Naive thymus-derived CD8-positive, alpha-beta T cell (primary cell): ENCODE measurements around the gene GDPD4. TPM values are rescaled to one million over a fixed set of nuclear protein-coding genes. Genes with fewer than 3 reads are reported as not detected.

Experiments used
- ATAC-seq, 2 donors: fragments of 150-1000 bp; cut with Tn5 transposase in 1 of 2; sonication (Bioruptor Pico), chemical (Tn5 transposase) in 1 of 2; 1 replicate in 1 of 2; 2 replicates in 1 of 2; pipeline ENCODE4 v1.10.0; 2021; ENCODE audit warnings: mild to moderate bottlenecking in 2 of 2, moderate library complexity in 2 of 2
- POLR2A ChIA-PET: fragments of 350-600 bp; sonication (Branson Sonifier 250); formaldehyde crosslinking; loops from one replicate; lab custom pipeline; 2021; ENCODE audit warnings: antibody characterized with exemption; lab: Charles Lee
- DNase-seq, 10 donors: peaks; one replicate each; pipeline versions ENCODE4 v3.0.0 to v3.0.0-alpha.2; 2020 to 2022
- H3K27ac Mint-ChIP-seq, 10 donors: one replicate each; pipeline ENCODE4 v1.8.0; 2020 to 2022; ENCODE audit warnings: mild to moderate bottlenecking in 10 of 10, mixed read lengths in 10 of 10, moderate library complexity in 4 of 10, inconsistent platforms in 1 of 10
- H3K27me3 Mint-ChIP-seq, 5 donors: one replicate each; pipeline ENCODE4 v1.8.0; 2021 to 2022; ENCODE audit warnings: mixed read lengths in 5 of 5
- H3K36me3 Mint-ChIP-seq, 3 donors: one replicate each; pipeline ENCODE4 v1.8.0; 2020 to 2022; ENCODE audit warnings: mixed read lengths in 3 of 3, mild to moderate bottlenecking in 2 of 3, inconsistent platforms in 1 of 3
- H3K4me1 Mint-ChIP-seq, 4 donors: one replicate each; pipeline ENCODE4 v1.8.0; 2021 to 2022; ENCODE audit warnings: mixed read lengths in 4 of 4
- H3K4me3 Mint-ChIP-seq, 10 donors: one replicate each; pipeline ENCODE4 v1.8.0; 2020 to 2022; ENCODE audit warnings: mild to moderate bottlenecking in 10 of 10, mixed read lengths in 10 of 10, moderate library complexity in 6 of 10, inconsistent platforms in 1 of 10
- H3K9me3 Mint-ChIP-seq, 9 donors: one replicate each; pipeline ENCODE4 v1.8.0; 2020 to 2022; ENCODE audit warnings: mixed read lengths in 9 of 9, mild to moderate bottlenecking in 3 of 9, inconsistent platforms in 1 of 9, moderate library complexity in 1 of 9
- polyA plus RNA-seq, 3 donors: library from polyadenylated mRNA; unstranded; fragments of 300-500 nt; fragmentation: Illumina TruSeq; gene quantifications; one replicate each; pipeline ENCODE4 v1.2.3, GENCODE V29; 2021
- total RNA-seq, 8 experiments: library from RNA in 2 of 8; stranded (reverse) in 2 of 8; gene quantifications; one replicate each; pipeline ENCODE4 v1.2.3 and lab custom pipeline; 2021 to 2026

GDPD4 gene
- total and polyA plus RNA-seq, 5 experiments from 2014 or later, result not detected

DNA sequence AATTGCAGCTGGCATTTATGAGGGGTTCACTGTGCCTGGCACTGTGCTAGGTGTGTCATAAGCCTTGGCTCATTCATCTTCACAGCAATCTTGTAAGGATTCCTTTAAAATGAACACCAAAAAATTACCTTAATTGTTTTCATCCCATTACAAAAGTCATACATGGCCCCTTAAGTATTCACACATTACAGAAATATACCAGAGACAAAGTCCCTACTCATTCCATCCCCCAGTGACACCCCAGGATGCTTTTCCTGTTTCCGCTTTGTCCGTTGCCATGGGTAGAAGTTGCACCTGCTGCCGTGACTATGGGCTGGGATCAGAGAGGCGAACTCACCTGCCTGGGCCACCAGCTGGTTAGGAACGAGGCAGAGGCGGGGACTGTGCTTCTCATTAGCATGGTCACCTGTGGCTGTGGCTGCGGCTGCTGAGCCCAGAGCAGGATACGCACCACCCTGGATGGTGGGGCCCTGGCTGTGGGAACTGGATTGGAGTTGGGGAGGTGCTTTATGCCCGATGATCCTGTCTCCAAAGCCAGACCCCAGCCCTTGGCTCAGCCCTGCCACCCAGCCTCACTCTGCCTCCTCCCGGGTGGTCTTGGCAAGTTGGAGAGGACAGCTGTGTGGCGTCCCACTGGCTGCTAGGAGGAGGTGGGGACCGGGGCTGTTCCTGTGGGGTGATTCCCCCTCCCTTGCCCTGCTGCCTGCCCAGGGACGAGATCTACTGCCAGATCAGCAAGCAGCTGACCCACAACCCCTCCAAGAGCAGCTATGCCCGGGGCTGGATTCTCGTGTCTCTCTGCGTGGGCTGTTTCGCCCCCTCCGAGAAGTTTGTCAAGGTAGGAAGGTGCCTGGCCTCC, 112.6 kb downstream of the GDPD4 start:
- Mint-ChIP-seq H3K27ac (no peak overlapping the region), H3K9me3 (no peaks in the 10 kb centered on the region)

DNA sequence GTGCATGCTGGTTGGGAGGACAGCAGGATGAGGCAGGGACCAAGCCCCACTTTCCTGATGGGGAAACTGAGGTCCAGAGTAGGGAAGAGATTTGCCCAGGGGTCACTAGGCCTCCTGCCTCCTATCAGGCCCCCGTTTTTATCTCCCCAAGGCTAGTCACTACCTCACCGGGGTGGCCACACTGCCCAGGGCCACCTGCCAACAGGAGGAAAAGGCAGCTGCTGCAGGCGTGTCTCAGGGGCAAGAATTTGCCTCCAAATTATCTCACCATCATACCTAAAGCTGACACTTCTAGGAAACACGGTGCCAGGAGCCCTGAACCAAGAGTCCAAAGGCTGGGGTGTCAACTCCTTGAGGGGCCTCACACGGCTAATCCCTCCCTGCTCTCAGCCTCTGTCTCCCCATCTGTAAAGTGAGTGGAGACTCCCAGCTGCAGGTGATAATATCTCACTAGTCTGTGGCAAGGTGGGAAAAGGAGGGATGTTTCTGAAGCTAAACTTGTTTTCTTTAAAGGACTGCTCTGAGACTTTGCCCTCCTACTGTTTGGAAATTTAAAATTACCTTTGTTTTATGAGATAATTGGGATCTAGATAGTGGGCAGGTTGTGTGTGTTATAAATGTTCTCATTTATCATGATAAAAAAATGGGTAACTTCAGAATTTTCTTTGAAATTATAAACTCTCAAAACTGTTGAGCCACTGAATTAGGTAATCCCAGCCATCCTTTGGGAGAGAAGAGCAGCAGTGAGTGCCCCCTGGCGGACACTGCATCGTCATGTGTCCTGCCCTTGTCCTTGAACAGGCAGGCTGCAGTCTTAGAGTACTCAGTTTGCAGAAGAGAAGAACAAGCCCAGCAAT, 113.5 kb downstream of the GDPD4 start:
- DNase-seq (peak; percentile 45 to 82 (median 59)), ATAC-seq (peak; percentile 59 to 75)
- Mint-ChIP-seq H3K4me1 (peaks cover 0 to 3% (median 0%) of the 10 kb centered on the region in 4 donors), H3K4me3 (no peak overlapping the region), H3K27ac (no peak overlapping the region), H3K27me3 (no peaks in the 10 kb centered on the region), H3K9me3 (no peaks in the 10 kb centered on the region), H3K36me3 (no peaks in the 10 kb centered on the region)
- POLR2A ChIA-PET, result no interaction called here

More for the DNA sequence above, 112.6 kb downstream of the GDPD4 start:
- peaks cover 0 to 3% (median 0%) of the 10 kb centered on the region in 4 donors for H3K4me1 Mint-ChIP-seq
- no peak for ATAC-seq
- POLR2A ChIA-PET, result interaction anchor here (1.0 kb wide), 1 partner anchor 62 kb away, joined by 3 read pairs; no protein-coding TSS in a partner anchor
- H3K36me3 Mint-ChIP-seq, result no peaks in the 10 kb centered on the region
- DNase-seq, result no peak
- no peak overlapping the region for H3K4me3 Mint-ChIP-seq
- no peaks in the 10 kb centered on the region for H3K27me3 Mint-ChIP-seq

DNA sequence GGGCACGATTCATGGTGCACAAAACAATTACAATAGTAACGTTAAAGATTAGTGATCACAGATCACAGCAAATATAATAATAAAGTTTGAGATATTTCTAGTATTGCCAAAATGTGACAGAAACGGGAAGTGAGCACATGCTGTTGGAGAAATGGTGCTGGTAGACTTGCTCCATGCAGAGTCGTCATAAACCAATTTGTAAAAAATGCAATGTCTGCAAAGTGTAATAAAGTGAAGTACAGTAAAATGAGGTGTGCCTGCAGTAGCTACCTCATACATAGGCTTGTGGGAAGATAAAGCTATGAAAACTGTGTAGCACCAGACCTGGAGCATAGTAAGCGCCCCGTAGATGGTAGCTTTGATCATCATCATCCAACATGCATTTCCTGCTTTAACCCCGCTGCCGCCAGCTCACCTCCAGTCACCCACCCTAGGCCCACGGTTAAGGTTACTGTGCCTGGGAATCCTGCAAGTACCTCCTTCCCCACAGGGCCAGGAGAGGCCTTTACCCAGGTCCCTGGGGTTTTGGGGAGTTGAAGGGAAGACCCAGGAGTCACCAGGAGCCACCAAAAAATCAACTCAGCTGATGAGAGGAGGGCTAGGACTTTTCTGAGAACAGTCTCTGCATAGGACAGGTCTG, 114.3 kb downstream of the GDPD4 start:
- Mint-ChIP-seq H3K4me1 (peaks cover 0 to 3% (median 0%) of the 10 kb centered on the region in 4 donors), H3K4me3 (no peak overlapping the region), H3K27ac (peak overlapping the region in 1 of 10 donors; percentile 80), H3K27me3 (no peaks in the 10 kb centered on the region), H3K9me3 (no peaks in the 10 kb centered on the region), H3K36me3 (no peaks in the 10 kb centered on the region)
- POLR2A ChIA-PET, result no interaction called here
- no peak for DNase-seq
- ATAC-seq, result no peak

DNA sequence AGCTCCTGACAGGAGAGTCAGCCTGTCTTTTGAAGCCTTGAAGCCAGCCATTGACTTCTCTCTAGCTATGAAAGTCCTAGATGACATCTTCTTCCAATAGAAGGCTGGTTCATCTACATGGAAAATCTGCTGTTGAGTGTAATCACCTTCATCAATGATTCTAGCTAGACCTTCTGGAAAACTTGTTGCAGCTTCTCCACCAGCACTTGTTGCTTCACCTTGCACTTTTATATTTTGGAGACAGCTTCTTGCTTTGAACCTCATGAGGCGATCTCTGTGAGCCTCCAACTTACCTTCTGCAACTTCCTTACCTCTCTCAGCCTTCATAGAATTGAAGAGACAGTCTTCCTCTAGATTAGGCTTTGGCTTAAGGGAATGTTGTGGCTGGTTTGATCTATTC, 115.2 kb downstream of the GDPD4 start:
- ATAC-seq, result no peak
- Mint-ChIP-seq H3K27me3 (no peaks in the 10 kb centered on the region), H3K4me3 (no peak overlapping the region), H3K36me3 (no peaks in the 10 kb centered on the region), H3K4me1 (no peaks in the 10 kb centered on the region), H3K9me3 (no peaks in the 10 kb centered on the region), H3K27ac (no peak overlapping the region)
- POLR2A ChIA-PET, result no interaction called here
- no peak for DNase-seq

DNA sequence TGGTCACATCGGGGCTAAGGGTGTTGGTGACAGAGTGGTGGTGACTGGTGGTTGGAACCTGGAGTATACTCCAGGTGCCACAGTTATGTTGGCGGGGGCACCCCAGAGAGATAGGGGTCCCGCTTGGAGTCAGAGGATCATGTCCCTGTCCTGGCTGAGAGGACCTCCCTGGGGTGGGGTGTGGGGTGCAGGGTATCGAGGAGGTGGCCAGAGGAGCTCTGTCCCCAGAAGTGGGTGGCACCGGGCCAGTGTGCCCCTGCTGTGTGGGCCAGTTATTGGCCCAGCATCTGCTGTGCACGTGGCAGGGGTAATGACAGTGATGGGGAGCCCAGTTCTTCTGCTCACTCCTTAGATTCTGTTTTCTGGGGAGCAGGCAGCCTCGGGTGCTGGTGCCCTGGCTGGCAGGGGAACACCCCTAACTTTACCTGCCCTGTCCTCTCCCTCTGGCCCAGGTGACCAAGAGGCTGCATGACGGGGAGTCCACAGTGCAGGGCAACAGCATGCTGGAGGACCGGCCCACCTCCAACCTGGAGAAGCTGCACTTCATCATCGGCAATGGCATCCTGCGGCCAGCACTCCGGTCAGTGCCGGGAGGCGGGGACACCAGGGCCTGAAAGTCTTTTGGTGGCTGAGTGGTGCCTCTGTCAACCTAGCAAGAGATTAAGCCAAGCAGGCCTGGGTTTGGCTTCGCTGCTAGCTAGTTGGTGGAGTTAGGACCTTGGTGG, 117.2 kb downstream of the GDPD4 start:
- no peak overlapping the region for H3K4me3 Mint-ChIP-seq
- POLR2A ChIA-PET, result interaction anchor here (0.6 kb wide), 1 partner anchor 262 kb away, joined by 3 read pairs; no protein-coding TSS in a partner anchor
- ATAC-seq, result no peak
- no peaks in the 10 kb centered on the region for H3K4me1 Mint-ChIP-seq
- H3K27ac Mint-ChIP-seq, result peak overlapping the region in 1 of 10 donors; percentile 15
- H3K36me3 Mint-ChIP-seq, result no peaks in the 10 kb centered on the region
- no peaks in the 10 kb centered on the region for H3K27me3 Mint-ChIP-seq
- no peak for DNase-seq
- no peaks in the 10 kb centered on the region for H3K9me3 Mint-ChIP-seq

DNA sequence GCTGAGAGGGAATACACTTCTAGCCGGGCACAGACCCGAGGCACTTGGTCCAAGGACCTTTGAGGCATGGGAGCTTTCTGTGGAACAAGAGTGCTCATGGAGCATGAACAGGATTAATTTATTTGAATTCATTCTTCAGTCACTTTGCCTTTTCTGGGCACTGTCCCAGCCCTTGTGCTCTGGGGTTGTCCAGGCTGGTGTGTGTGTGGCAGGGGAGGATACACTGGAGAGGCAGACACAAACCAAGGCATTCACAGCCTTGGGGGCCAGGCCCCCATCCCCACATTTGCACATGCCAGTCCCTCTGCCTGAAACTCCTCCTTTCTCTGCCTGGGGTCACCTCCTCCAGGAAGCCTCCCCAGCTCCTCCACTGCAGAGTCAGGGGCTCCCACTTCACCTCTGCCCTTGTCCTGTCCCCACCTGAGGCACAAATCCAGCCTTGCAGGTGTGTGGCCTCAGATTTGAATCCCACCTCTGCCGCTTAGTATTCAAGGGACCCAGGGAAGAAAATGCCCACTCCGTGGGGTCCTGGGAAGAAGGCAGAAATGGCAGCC, 118.0 kb downstream of the GDPD4 start:
- Mint-ChIP-seq H3K4me1 (no peaks in the 10 kb centered on the region), H3K9me3 (peaks cover 0 to under 1% (median 0%) of the 10 kb centered on the region in 9 donors)
- no peak for ATAC-seq

DNA sequence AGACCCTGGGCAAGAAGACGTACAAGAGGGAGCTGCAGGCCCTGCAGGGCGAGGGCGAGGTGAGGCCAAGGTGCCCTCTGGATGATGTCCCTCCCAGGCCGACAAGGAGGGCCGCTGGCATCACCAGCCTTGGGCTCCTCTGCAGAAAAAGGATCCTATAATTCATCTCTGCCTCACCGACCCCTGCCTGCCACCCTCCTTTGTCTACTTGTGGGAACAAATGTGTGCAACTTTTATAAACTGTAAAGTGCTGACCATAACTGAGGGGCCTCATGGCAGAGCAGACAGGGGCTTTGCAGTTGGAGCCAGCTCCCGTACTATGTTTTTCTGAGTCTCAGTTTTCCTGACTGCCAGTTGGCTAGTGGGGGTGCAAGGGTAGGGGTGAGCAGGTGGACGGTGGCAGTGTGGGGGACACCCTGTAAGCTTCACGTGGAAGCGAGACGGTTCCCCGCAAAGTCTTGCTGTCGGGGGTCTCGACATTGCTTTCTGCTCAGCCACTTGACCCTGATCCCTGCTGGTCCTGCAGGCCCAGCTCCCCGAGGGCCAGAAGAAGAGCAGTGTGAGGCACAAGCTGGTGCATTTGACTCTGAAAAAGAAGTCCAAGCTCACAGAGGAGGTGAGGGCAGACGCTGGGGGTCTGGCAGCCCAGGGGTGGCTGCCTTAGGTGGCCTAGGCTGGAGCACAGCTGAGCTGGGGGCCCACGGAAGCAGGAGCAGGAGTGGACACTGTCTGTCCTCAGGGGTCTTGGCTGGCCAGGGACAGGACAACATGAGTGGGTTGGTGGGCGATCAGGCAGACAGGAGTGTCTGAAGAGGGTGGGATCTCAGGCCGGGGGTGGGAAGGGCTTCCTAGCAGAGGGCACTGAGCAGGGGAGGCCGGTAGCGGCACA, 118.7 kb downstream of the GDPD4 start:
- POLR2A ChIA-PET, result no interaction called here
- Mint-ChIP-seq H3K4me3 (no peak overlapping the region), H3K27ac (peak overlapping the region in 1 of 10 donors; percentile 60), H3K36me3 (no peaks in the 10 kb centered on the region), H3K27me3 (no peaks in the 10 kb centered on the region), H3K9me3 (peaks cover 0 to 3% (median 0%) of the 10 kb centered on the region in 9 donors), H3K4me1 (no peaks in the 10 kb centered on the region)
- DNase-seq (no peak), ATAC-seq (no peak)

More for the DNA sequence above, 118.0 kb downstream of the GDPD4 start:
- Mint-ChIP-seq H3K36me3 (no peaks in the 10 kb centered on the region), H3K27ac (no peak overlapping the region), H3K4me3 (no peak overlapping the region), H3K27me3 (no peaks in the 10 kb centered on the region)
- POLR2A ChIA-PET, result no interaction called here
- no peak for DNase-seq

DNA sequence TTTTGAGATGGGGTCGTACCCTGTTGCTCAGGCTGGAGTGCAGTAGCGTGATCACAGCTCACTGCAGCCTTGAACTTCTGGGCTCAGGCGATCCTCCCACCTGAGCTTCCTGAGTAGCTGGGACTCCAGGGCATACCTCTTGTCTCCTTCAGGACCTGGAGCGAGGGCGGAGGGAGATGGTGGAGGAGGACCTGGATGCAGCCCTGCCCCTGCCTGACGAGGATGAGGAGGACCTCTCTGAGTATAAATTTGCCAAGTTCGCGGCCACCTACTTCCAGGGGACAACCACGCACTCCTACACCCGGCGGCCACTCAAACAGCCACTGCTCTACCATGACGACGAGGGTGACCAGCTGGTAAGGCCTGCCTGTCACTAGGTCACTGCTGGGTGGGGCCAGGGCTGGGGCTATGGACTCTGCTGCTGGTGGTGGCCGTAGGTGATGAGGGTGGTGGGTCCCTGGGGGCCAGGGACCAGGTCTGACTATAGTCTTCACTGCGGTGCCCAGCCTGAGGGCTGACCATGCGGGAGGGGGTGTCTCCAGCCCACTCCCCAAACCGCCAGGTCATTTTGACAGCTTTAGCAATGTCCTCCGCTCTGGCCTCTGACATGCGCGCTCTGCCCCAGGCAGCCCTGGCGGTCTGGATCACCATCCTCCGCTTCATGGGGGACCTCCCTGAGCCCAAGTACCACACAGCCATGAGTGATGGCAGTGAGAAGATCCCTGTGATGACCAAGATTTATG, 119.5 kb downstream of the GDPD4 start:
- H3K27ac Mint-ChIP-seq, result peak overlapping the region in 1 of 10 donors; percentile 60
- H3K9me3 Mint-ChIP-seq, result peaks cover 0 to 3% (median 0%) of the 10 kb centered on the region in 9 donors
- H3K4me3 Mint-ChIP-seq, result no peak overlapping the region
- no peaks in the 10 kb centered on the region for H3K36me3 Mint-ChIP-seq
- POLR2A ChIA-PET, result no interaction called here
- no peak for DNase-seq
- no peak for ATAC-seq
- no peaks in the 10 kb centered on the region for H3K4me1 Mint-ChIP-seq
- no peaks in the 10 kb centered on the region for H3K27me3 Mint-ChIP-seq

DNA sequence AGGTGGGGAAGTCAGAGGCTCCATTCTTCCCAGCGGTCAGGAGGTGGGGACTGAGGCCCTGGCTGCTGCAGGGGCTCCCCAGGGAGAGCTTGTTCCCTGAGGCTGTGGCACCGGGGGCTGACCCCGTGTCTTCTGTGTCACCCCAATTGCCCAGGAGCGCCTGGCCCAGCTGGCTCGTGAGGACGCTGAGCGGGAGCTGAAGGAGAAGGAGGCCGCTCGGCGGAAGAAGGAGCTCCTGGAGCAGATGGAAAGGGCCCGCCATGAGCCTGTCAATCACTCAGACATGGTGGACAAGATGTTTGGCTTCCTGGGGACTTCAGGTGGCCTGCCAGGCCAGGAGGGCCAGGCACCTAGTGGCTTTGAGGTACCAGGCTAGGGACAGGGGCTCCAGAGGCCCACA, 120.3 kb downstream of the GDPD4 start:
- peak overlapping the region in 1 of 10 donors; percentile 59 for H3K27ac Mint-ChIP-seq
- H3K4me1 Mint-ChIP-seq, result peaks cover 0 to 1% (median 0%) of the 10 kb centered on the region in 4 donors
- POLR2A ChIA-PET, result no interaction called here
- DNase-seq, result no peak
- H3K9me3 Mint-ChIP-seq, result peaks cover 0 to 3% (median 0%) of the 10 kb centered on the region in 9 donors
- ATAC-seq, result no peak
- no peaks in the 10 kb centered on the region for H3K36me3 Mint-ChIP-seq
- no peaks in the 10 kb centered on the region for H3K27me3 Mint-ChIP-seq
- no peak overlapping the region for H3K4me3 Mint-ChIP-seq

DNA sequence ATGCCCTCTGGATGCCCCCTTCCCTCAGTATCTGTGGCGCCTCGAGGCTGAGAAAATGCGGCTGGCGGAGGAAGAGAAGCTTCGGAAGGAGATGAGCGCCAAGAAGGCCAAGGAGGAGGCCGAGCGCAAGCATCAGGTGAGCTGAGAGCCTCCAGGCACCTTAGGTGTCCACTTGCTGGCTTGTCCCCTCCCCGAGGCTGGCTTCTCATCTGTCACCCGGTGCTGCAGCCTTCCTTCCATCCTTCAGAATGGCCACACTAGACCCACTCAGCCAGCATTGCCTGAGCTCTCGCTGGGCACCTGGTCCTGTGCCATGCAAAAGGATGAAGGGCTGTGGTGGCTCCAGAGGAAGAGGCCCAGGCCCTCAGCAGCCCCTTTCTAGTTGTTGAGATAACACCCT, 121.1 kb downstream of the GDPD4 start:
- POLR2A ChIA-PET, result no interaction called here
- H3K4me3 Mint-ChIP-seq, result no peak overlapping the region

More for the DNA sequence above, 121.1 kb downstream of the GDPD4 start:
- no peak overlapping the region for H3K27ac Mint-ChIP-seq
- H3K9me3 Mint-ChIP-seq, result peaks cover 0 to 3% (median 0%) of the 10 kb centered on the region in 9 donors
- DNase-seq, result no peak
- ATAC-seq, result no peak
- no peaks in the 10 kb centered on the region for H3K27me3 Mint-ChIP-seq
- H3K4me1 Mint-ChIP-seq, result peaks cover 0 to 6% (median 1%) of the 10 kb centered on the region in 4 donors
- H3K36me3 Mint-ChIP-seq, result no peaks in the 10 kb centered on the region
